GM21786 (cell line): Measurements from ENCODE around the gene SERAC1.
"Not testable (repeated sequence)": the region's sequence is repeated elsewhere in the genome, so short reads cannot be mapped to it uniquely, and the experiment has no call there.

Experiments
- ATAC-seq: cut with Tn5 transposase; IDR thresholded peaks from one replicate; pipeline ENCODE4 v1.9.1; 2021; ENCODE audit not compliant: unreplicated experiment

Gene SERAC1

DNA sequence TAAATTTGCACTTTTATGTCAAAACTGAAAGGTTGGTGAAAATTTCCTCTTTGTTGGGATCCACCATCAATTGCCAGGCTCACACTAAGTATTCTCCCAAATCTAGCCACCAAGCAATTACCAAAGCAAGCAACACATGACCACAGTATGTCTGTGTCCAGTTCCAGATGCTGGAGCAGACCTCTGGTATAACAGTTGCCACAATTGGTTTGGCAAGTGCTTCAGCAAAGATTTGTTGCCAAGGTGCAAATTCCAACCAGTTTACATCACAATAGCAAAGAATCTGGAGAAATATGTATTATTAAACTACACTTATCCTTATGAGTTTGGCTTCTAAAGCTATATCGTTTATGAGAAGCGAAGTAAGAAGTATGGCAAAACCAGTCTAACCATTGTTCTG is 6.5 kb upstream of the SERAC1 start:
- no peak for ATAC-seq

DNA sequence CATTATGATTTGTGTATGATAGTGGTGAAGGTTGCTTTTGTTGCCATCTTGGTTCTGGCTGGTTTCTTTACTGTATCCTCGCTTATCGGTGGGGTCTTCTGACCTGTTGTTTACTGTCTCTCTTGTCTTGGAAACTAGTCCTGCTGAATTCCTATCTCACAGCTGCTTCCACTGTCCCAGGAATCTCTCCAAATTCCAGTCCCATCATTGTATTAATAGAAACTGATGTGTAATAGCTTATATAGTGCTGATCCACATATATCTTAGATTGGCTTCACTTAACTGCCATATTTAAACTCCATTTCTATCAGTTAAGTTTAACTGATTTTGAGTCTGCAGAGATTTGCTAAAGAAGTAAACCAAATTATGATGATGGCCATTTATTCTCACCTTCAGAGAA is 6.0 kb upstream of the SERAC1 start:
- ATAC-seq, result no peak

GRCh38 chr6:158172001-158172400 is 3.9 kb upstream of the SERAC1 start:
- no peak for ATAC-seq

DNA sequence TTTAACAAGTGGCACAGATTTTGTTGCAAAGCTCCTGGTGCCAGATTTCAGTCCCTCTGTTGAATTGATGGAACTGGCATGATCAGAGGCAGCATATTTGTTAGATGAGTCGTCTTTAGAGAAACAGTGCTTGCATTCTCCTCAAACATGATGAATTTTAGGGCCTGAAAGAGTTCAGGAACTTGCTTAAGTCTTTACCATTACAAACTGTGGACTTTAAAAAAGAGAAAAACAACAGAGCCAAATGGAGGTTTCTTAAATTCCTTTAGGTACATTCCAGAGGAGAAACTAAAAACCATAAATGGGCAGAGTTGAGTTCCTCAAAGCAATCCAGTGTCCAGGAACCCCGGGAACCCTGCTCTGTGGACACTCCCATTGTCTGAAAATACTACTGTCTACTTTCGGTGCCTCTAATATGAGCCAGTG is 2.6 kb upstream of the SERAC1 start:
- no peak for ATAC-seq

DNA sequence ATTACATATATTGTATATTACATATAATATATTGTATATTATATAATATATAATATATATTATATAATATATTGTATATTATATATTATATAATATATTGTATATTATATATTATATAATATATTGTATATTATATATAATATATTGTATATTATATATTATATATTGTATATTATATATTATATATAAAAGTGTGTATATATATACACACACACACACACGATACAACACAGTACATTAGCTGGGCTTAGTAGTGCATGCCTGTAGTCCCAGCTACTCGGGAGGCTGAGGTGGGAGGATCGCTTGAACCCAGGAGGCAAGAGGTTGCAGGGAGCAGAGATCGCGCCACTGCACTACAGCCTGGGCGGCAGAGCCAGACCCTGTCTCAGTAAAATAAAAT is 1.6 kb upstream of the SERAC1 start:
- not testable (repeated sequence) for ATAC-seq

DNA sequence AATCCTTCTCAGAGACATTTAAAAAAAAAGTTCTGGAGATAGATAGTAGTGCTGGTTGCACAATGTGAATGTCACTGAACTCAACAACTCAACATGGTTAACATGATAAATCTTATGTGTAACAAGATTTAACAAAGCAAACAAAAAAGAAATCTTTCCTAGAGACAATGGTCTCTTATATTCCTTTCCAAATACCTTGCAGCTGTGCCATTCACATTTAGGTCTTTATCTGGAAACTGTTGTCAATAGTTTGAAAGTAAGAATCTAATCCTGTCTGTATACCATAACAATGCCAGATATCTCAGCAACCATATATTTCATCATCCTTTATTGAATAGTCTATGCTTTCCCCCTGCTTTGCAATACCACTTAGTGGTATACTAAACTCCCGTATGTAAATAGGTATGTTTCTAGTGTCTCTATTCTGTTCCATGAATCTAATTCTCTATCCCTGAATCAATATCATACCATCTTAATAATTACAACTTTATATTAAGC is 2.1 kb downstream of the SERAC1 start:
- no peak for ATAC-seq

DNA sequence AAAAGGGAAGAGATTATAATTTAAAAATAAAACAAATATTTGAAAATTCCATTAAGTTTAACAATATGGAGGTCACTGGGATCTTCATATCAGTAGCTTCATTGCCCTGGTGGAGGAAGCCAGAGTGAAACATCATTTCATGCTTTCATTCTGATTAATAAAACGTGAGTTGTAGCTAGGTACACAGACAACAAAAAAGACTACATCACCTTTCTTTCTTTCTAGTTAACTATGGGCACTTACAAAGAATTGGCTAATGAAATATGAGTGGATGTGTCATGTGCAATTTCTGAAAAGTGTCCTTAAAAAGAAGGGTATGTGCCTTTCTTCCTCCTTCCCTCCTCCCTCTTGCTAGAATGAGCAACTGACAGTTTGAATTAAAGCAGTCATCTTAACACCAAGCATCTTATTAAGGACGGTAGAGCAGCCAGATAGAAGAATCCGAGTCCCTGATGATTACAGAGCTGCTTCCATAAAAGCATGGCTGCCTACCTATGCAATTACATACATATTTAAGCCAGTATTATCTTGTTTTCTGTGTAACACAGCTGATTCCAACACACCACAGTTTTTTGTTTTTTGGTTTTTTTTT is 3.4 kb downstream of the SERAC1 start:
- no peak for ATAC-seq

- ATAC-seq, result no peak
Observed at GRCh38 chr6:158161566-158162254, 6.4 kb downstream of the SERAC1 start.

DNA sequence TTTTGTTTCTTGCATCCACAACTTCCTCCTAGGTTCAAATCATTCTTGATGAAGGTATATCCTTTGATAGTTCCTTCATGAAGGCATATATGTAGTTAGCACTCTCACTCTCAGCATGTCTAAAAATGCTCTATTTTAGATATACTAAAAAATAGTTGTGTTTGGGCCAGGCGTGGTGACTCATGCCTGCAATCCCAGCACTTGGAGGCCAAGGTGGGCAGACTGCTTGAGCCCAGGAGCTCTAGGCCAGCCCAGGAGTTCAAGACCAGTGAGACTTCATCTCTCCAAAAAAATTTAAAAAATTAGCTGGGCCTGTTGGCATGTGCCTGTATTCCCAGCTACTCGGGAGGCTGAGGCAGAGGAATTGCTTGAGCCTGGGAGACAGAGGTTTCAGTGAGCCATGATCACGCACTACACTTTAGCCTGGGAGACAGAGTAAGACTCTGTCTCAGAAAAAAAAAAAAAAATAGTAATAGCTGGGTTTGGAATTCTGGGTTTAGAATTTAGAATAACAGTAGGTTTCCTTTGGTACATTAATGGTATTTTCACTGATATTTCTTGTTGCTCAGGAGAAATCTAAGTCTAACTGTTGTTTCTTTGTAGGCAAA is 7.0 kb downstream of the SERAC1 start:
- no peak for ATAC-seq

DNA sequence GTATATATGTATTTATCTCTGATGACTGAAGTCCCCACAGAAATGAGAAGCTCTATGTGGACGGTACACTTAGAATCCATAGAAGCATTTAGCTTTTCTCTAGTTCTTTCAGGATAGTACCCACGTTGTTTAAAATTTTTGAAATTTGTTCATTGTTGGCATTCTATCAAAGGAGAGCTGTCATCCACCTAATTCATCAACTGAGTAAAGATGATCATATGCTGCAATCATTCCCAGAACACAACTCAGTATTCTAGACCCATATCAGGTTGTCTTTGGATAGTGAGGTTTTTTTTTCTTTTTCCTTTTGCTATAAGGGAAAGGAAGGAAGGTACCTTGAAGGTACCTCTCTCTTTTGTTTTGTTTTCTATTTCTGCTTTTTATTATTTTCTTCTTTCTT is 9.3 kb downstream of the SERAC1 start:
- no peak for ATAC-seq

GRCh38 chr6:158158123-158158522 is 9.9 kb downstream of the SERAC1 start:
- no peak for ATAC-seq

DNA sequence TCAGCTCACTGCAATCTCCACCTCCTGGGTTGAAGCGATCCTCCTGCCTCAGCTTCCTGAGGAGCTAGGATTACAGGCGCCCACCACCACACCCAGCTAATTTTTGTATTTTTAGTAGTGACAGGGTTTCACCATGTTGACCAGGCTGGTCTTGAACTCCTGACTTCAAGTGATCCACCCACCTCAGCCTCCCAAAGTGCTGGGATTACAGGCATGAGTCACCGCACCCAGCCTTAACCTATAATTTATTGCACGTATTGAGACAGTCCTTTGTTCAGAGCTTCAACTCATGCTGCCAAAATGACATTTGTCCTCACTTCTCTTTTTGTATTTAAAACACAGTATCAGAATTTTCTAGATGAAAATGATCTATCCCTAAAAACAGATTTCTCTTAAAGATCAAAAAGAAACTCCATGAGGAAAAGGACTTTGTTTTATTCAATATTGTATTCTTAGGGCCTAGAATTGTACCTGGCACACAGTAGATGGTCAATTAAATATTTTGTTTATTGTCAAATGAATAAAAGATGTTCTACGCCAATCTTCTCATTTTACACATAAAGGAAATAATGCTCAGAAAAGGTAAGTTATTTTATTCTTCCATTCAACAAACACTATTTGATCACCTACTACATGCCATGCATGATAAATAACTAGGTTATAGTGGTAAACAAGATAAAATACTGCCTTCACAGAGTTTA is 10.8 kb downstream of the SERAC1 start:
- ATAC-seq, result no peak

- ATAC-seq, result no peak
Observed at GRCh38 chr6:158154816-158155215, 13.2 kb downstream of the SERAC1 start.

- ATAC-seq, result no peak
Observed at GRCh38 chr6:158153576-158153975, 14.5 kb downstream of the SERAC1 start.

GRCh38 chr6:158152659-158153058 is 15.4 kb downstream of the SERAC1 start:
- ATAC-seq, result no peak

DNA sequence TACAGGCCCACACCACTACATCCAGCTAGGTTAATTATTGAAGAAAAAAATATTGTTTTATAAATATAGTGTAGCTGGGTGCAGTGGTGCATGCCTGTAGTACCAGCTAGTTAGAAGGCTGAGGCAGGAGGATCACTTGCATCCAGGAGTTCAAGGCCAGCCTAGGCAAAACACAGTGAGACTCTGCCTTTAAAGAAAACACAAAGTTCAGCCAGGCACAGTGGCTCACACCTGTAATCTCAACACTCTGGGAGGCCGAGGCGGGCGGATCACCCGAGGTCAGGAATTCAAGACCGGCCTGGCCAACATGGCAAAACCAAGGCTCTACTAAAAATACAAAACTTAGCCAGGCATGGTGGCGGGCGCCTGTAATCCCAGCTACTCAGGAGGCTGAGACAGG is 16.0 kb downstream of the SERAC1 start:
- not testable (repeated sequence) for ATAC-seq

GRCh38 chr6:158150701-158151100 is 17.4 kb downstream of the SERAC1 start:
- ATAC-seq, result no peak

DNA sequence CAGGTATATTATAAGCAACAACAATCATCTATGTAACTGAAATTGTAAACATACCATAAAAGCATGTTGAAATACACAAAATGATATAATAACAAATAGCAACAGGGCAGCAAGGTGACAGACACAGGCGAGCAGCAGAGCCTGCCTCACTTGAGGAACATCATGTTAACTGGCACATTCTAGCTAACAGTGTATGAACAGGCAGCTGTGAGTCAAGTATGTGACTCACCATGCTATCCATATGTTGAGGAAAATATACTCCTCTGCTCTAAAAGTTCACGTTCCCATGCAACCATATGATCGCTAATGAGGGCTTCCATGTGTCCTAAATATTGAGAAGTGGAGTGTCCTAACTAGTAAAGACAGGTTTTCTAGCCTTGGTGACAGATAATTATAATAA is 18.4 kb downstream of the SERAC1 start:
- ATAC-seq, result no peak

DNA sequence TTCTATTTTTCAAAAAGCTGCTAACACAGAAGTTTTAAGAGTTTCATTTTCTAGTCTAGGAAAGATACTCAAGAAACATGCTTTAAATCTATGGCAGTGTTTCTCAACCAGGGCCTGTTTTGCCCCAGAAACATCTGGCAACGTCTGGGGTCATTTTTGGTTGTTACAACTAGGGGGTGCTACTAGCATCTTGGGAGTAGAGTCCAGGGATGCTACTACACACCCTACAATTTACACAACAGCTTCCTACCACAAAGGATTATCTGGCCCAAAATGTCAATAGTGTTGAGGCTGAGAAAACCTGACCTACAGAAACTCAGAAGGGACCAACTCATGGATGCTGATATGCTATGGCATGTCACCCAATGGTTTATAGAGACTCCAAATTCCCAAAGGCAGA is 24.4 kb downstream of the SERAC1 start:
- ATAC-seq, result no peak

DNA sequence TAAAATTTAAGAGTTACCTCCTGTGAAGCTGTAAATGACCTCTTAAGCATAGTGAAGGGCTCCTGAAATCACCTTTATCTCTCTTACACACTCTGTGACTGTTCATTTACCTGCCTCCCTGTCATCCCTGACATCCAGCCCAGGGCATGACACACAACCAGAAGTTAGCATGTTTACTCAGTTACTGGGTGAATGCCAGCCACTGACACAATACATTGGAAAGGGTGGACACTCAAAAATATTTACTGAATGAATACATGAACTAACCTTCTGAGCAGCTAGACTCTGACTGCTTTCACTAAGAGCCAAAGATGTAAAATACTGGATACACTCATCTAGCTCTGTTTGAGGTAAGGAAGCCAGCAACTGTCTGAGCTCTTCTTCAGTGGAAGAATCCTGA is 25.3 kb downstream of the SERAC1 start:
- ATAC-seq, result no peak

GRCh38 chr6:158131926-158132325 is 36.1 kb downstream of the SERAC1 start:
- ATAC-seq, result no peak

DNA sequence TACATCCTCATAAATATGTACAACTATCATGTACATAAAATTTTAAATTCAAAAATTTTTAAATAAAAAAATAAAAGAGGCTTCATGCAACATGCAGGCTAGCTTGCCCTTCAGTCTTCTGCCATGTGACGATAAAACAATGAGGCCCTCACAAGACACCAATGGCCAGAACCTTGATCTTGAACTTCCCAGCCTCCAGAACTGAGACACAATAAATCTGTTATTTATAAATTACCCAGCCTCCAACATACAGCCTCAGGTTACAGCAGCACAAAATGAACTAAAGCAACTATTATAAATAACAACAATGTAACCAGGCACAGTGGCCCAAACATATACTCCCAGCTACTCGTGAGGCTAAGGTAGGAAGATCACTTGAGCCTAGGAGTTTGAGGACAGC is 42.8 kb downstream of the SERAC1 start:
- no peak for ATAC-seq
